ENCODE results near the gene GIGYF2.

DNA sequence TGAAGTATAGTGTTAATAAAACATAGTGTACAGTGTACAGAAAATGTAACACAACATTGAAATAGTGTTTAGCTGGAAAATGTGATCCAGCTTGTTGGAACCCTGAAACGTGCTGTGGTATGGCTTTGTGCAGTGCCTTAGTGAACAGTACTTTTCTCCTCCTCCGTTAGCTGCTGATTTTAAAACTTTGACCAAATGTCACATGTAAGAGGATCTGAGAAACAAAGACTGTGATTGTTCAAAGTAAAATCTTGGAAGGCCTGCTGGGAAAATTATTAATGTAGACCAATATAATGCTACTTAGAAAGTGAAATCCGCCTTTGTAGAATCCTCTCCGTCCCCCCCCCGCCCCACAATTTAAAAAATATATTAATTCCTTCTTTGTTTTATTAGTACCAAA is 80.1 kb downstream of the GIGYF2 start:
- TF ChIP-seq CTCF (conservative IDR thresholded peaks at IDR 0.05 in 1 of 2, IDR thresholded peaks at IDR 0.05 in 1 of 2; ENCODE audit: extremely low read depth in 1 of 2, insufficient read depth in 1 of 2, low read depth in 1 of 2, low read length in 2 of 2) (no peak), EZH2 (IDR thresholded peaks at IDR 0.05; ENCODE audit: borderline replicate concordance, low read length) (no peak)
